Activated T-cell treated with anti-CD3 and anti-CD28 coated beads, Interleukin-2, amount 50 U/mL, for 24 hours (primary cell): ENCODE measurements around the gene KPTN.

Experiments
- DNase-seq: peaks from one replicate; pipeline ENCODE4 v3.0.0-alpha.2; 2020
- H3K27ac Mint-ChIP-seq: 2 replicates; pipeline ENCODE4 v1.8.0; 2020; ENCODE audit warnings: mild to moderate bottlenecking, mixed read lengths
- H3K27me3 Mint-ChIP-seq: 2 replicates; pipeline ENCODE4 v1.8.0; 2020; ENCODE audit warnings: mixed read lengths
- H3K36me3 Mint-ChIP-seq: 2 replicates; pipeline ENCODE4 v1.8.0; 2020; ENCODE audit warnings: low read depth, mixed read lengths
- H3K4me1 Mint-ChIP-seq: 2 replicates; pipeline ENCODE4 v1.8.0; 2020; ENCODE audit warnings: low read depth, mixed read lengths
- H3K4me3 Mint-ChIP-seq: 2 replicates; pipeline ENCODE4 v1.8.0; 2020; ENCODE audit warnings: mild to moderate bottlenecking, moderate library complexity, mixed read lengths
- H3K9me3 Mint-ChIP-seq: 2 replicates; pipeline ENCODE4 v1.8.0; 2020; ENCODE audit warnings: mixed read lengths

KPTN gene

GRCh38 chr19:47499863-47500830 is 16.1 kb upstream of the KPTN start:
- no peaks in the 10 kb centered on the region for H3K27me3 Mint-ChIP-seq
- peak overlapping the region; percentile 52 for H3K27ac Mint-ChIP-seq
- no peak overlapping the region for H3K4me3 Mint-ChIP-seq
- DNase-seq = no peak
- H3K9me3 Mint-ChIP-seq = no peaks in the 10 kb centered on the region
- peaks cover 81% of the 10 kb centered on the region for H3K36me3 Mint-ChIP-seq
- peaks cover 2% of the 10 kb centered on the region for H3K4me1 Mint-ChIP-seq

DNA sequence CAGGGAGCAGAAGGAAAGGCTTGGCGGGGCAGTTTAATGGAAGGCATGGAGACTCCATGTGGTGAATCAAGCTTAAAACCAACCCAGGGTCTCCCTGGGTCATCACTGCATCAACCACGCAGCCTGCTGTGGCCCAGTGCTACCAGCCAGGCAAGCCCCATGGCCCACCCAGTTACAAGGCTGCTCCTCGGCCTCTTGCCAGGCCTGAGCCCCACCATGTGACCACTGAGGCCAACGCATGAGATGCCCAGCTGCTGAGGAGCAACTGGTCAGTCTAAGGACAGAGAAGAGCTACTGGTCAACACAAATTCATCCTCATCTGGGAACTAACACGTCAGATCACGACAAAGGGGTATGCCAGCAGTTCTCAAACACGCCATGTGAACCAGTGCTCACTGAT is 15.4 kb upstream of the KPTN start:
- no peaks in the 10 kb centered on the region for H3K9me3 Mint-ChIP-seq
- peaks cover 2% of the 10 kb centered on the region for H3K4me1 Mint-ChIP-seq
- no peak overlapping the region for H3K4me3 Mint-ChIP-seq
- H3K27ac Mint-ChIP-seq = peak overlapping the region; percentile 44
- H3K36me3 Mint-ChIP-seq = peaks cover 76% of the 10 kb centered on the region
- H3K27me3 Mint-ChIP-seq = no peaks in the 10 kb centered on the region
- no peak for DNase-seq

GRCh38 chr19:47498561-47498960 is 14.5 kb upstream of the KPTN start:
- H3K27me3 Mint-ChIP-seq = no peaks in the 10 kb centered on the region
- peaks cover 75% of the 10 kb centered on the region for H3K36me3 Mint-ChIP-seq
- DNase-seq = no peak
- no peak overlapping the region for H3K4me3 Mint-ChIP-seq
- H3K27ac Mint-ChIP-seq = peak overlapping the region; percentile 44
- no peaks in the 10 kb centered on the region for H3K9me3 Mint-ChIP-seq
- peaks cover 2% of the 10 kb centered on the region for H3K4me1 Mint-ChIP-seq

- Mint-ChIP-seq H3K27me3 (no peaks in the 10 kb centered on the region), H3K36me3 (peaks cover 75% of the 10 kb centered on the region), H3K4me1 (peaks cover 4% of the 10 kb centered on the region), H3K4me3 (no peak overlapping the region), H3K27ac (no peak overlapping the region), H3K9me3 (no peaks in the 10 kb centered on the region)
- DNase-seq = no peak
These were observed 14.0 kb upstream of the KPTN start for GRCh38 chr19:47497821-47498520.

DNA sequence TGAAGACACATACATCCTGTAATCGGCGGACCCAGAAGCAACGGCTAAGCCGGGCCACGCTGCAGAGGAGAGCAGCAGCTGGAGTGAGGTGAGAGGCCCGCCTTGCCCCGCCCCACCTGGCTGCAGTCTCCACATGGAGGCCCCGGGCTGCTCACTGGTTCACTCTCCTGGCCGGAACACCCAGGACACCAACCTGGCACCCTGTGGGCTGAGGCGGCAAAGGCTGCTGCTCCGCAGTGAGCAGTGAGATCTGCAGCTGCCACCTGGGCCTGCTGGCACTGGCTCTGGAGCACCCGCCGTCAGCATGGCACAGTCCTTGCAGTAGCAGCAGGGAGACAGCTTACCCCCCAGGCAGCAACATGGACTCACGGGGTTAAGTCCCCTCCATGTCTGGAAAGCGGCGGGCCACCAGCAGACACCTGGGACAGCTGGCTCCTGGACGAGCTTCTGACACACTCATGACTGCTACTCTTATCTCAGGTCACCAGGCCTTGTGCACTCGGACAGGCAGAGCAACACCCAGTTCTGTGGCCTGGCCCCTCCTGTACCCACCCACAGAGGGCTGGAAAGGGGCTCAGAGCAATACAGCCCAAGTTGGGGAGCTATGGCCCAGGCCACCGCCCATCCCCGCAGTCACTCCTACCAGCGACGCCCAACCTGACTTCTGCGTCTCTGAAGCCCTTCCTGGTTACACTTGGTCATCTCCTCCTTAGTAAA is 13.2 kb upstream of the KPTN start:
- no peak overlapping the region for H3K27ac Mint-ChIP-seq
- no peaks in the 10 kb centered on the region for H3K27me3 Mint-ChIP-seq
- H3K9me3 Mint-ChIP-seq = no peaks in the 10 kb centered on the region
- DNase-seq = no peak
- H3K4me1 Mint-ChIP-seq = peaks cover 4% of the 10 kb centered on the region
- no peak overlapping the region for H3K4me3 Mint-ChIP-seq
- peaks cover 71% of the 10 kb centered on the region for H3K36me3 Mint-ChIP-seq

GRCh38 chr19:47495478-47496372 is 11.7 kb upstream of the KPTN start:
- H3K9me3 Mint-ChIP-seq = no peaks in the 10 kb centered on the region

DNA sequence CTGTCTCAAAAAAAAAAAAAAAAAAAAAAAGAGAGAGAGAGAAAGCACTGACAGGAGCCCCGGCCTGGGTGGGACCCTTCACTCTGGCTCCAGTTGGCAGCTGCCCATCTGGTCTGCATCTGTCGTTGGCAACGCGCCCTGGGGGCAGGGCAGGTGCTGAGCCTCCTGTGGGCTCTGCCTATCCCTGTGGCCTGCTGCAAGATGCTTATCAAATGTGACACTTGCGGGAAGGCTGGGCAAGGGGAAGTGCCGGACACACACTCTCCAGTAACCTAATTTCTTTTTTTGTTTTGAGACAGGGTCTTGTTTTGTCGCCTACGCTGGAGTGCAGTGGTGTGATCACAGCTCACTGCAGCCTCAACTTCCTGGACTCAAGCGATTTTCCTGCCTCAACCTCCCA is 10.7 kb upstream of the KPTN start:
- Mint-ChIP-seq H3K27ac (no peak overlapping the region), H3K27me3 (no peaks in the 10 kb centered on the region), H3K4me1 (peaks cover 7% of the 10 kb centered on the region), H3K9me3 (no peaks in the 10 kb centered on the region), H3K36me3 (peaks cover 72% of the 10 kb centered on the region), H3K4me3 (no peak overlapping the region)
- DNase-seq = no peak

More at GRCh38 chr19:47495478-47496372, 11.7 kb upstream of the KPTN start:
- Mint-ChIP-seq H3K27ac (peak overlapping the region; percentile 41), H3K36me3 (peaks cover 73% of the 10 kb centered on the region), H3K4me1 (peaks cover 4% of the 10 kb centered on the region), H3K4me3 (no peak overlapping the region), H3K27me3 (no peaks in the 10 kb centered on the region)
- no peak for DNase-seq

GRCh38 chr19:47494211-47494547 is 10.2 kb upstream of the KPTN start:
- no peak overlapping the region for H3K4me3 Mint-ChIP-seq
- H3K27me3 Mint-ChIP-seq = no peaks in the 10 kb centered on the region
- no peaks in the 10 kb centered on the region for H3K9me3 Mint-ChIP-seq
- no peak overlapping the region for H3K27ac Mint-ChIP-seq
- H3K4me1 Mint-ChIP-seq = peaks cover 7% of the 10 kb centered on the region
- no peak for DNase-seq
- H3K36me3 Mint-ChIP-seq = peaks cover 72% of the 10 kb centered on the region

- H3K27ac Mint-ChIP-seq = peak overlapping the region; percentile 55
- H3K4me1 Mint-ChIP-seq = peaks cover 7% of the 10 kb centered on the region
- no peak overlapping the region for H3K4me3 Mint-ChIP-seq
These were observed 9.6 kb upstream of the KPTN start for GRCh38 chr19:47493378-47494210.

DNA sequence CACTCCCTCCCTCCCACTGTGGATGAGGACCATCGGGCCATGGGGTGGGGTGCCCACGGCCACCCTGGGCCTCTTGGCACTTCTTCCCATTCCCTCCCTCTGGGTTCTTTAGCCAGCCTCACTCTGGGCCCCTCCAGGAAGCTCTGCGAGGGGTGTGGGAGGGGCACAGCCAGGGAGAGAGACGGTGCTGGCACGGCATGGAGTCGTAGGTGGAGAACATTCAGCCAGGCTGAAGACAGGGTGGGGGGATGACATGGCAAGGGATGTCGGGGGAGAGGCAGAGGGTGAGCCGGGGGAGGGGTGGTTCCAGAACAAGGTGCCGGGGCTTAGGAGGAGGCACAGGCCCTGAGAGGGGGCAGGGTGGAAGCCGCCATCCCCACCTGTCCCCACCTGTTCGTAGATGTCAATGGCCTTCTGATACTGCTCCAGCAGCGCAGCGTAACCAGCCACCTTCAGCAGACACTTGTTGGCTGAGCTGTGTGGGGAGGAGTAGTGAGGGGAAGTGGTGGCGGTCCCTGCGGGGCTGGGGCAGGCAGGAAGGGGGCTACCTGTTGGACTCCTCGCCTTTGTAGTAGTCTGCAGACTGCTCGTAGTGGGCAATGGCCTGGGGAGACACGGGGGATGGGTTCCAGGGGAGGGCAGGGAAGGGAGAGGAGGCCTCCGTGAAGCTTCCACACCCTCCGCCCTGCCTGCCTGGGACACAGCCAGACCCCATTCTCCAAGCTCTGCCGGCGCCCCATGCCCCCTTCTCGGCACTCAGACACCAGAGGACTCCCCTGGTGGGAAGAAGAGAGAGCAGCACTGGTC is 8.8 kb upstream of the KPTN start:
- peaks cover 7% of the 10 kb centered on the region for H3K4me1 Mint-ChIP-seq
- H3K9me3 Mint-ChIP-seq = no peaks in the 10 kb centered on the region
- H3K4me3 Mint-ChIP-seq = no peak overlapping the region
- no peaks in the 10 kb centered on the region for H3K27me3 Mint-ChIP-seq
- H3K27ac Mint-ChIP-seq = peak overlapping the region; percentile 12
- H3K36me3 Mint-ChIP-seq = peaks cover 76% of the 10 kb centered on the region
- DNase-seq = no peak

More at GRCh38 chr19:47493378-47494210, 9.6 kb upstream of the KPTN start:
- no peaks in the 10 kb centered on the region for H3K27me3 Mint-ChIP-seq
- H3K36me3 Mint-ChIP-seq = peaks cover 69% of the 10 kb centered on the region
- H3K9me3 Mint-ChIP-seq = no peaks in the 10 kb centered on the region
- DNase-seq = no peak

DNA sequence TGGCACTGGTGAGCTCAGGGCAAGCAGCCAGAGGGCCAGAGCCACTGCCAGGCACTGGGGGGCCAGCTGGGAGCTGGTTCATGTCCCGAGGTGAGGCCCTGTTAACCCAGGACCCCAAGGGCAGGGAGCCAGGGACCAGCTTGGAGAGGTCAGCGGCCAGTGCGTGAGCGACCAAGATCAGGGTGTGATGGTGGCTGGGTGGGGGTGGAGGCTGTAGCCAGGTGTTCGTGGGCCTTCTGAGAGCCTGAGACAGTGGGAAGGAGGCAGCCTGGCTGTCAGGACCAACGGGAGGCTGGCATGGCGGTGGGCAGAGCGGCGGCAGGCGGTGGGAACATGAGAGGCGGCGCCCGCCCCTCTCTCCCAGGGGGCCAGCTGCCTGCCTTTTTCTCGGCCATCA is 8.1 kb upstream of the KPTN start:
- no peak overlapping the region for H3K27ac Mint-ChIP-seq
- peaks cover 75% of the 10 kb centered on the region for H3K36me3 Mint-ChIP-seq

DNA sequence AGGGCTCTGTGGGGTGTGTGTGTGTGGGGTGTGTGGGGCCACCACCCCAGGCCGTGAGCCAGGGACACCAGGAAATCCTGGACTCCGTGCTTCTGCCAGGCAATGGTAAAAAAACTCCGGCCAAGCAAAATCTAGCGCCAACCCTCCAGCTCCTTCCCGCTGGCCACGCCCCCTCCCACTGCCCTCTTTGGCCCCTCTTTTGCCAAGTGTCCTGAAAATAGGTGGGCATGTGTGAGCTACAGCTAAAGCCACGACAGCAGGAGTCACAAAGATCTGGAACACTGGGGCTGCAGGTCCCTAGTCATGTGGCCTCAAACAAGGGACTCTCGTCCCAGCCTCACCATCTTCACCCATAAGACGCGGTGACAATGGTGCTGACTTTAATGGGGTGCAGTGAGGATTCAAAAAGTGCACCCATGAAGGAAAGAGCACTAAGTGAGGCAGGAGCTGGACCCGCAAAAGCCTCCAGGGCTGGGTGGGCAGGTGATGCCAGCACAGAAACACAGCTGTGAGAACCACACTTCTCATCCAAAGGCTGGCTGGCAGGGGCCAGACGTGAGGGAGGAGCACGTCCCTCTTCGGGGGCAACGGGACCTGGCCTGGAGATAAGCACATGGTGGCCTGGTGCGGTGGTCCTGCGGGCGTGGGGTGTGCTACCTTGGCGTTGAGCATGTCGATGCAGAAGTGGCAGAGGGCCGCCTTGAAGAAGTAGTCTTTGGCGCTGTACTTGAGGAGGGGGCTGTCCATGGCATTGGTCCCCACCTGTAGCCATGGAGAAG is 7.5 kb upstream of the KPTN start:
- Mint-ChIP-seq H3K36me3 (peaks cover 75% of the 10 kb centered on the region), H3K27me3 (no peaks in the 10 kb centered on the region), H3K4me1 (peaks cover 16% of the 10 kb centered on the region), H3K27ac (no peak overlapping the region), H3K4me3 (no peak overlapping the region), H3K9me3 (no peaks in the 10 kb centered on the region)
- DNase-seq = no peak

More for the DNA sequence above, 8.1 kb upstream of the KPTN start:
- DNase-seq = no peak
- H3K27me3 Mint-ChIP-seq = no peaks in the 10 kb centered on the region
- no peak overlapping the region for H3K4me3 Mint-ChIP-seq
- H3K4me1 Mint-ChIP-seq = peaks cover 11% of the 10 kb centered on the region
- H3K9me3 Mint-ChIP-seq = no peaks in the 10 kb centered on the region
